ENCODE results near the gene RNF222. TPM values are rescaled to one million over a fixed set of nuclear protein-coding genes. Genes with fewer than 3 reads are reported as not detected.
A peak's percentile ranks its signal among the peaks of the same experiment; 100 is the strongest.

Gene RNF222
- total RNA-seq, 2 experiments from 2014 or later: 0.11 TPM

GRCh38 chr17:8386841-8387240 lies 10.8 kb downstream of the RNF222 start:
- DNase-seq (no peak), ATAC-seq (no peak)
- POLR2A ChIA-PET: no interaction called here
- CTCF ChIA-PET: interaction anchor here (1.3 to 2.4 kb wide), 4 partner anchors 10 to 399 kb away, joined by 5 to 8 read pairs (median 6); partner anchors contain the start of gene KRABD2
- Mint-ChIP-seq H3K27ac (peak overlapping the region; percentile 12), H3K4me1 (ENCODE audit: low read depth) (peaks cover 25% of the 10 kb centered on the region), H3K4me3 (no peak overlapping the region), H3K27me3 (no peaks in the 10 kb centered on the region), H3K36me3 (ENCODE audit: low read depth) (peaks cover 13% of the 10 kb centered on the region), H3K9me3 (no peaks in the 10 kb centered on the region)
- no peak for TF ChIP-seq CTCF (IDR thresholded peaks at IDR 0.05)
- intact Hi-C loops (cut with micrococcal nuclease): loop anchor here (10.0 kb wide), 1 partner anchor 358 kb away; the partner anchor contains the start of gene CCDC42

DNA sequence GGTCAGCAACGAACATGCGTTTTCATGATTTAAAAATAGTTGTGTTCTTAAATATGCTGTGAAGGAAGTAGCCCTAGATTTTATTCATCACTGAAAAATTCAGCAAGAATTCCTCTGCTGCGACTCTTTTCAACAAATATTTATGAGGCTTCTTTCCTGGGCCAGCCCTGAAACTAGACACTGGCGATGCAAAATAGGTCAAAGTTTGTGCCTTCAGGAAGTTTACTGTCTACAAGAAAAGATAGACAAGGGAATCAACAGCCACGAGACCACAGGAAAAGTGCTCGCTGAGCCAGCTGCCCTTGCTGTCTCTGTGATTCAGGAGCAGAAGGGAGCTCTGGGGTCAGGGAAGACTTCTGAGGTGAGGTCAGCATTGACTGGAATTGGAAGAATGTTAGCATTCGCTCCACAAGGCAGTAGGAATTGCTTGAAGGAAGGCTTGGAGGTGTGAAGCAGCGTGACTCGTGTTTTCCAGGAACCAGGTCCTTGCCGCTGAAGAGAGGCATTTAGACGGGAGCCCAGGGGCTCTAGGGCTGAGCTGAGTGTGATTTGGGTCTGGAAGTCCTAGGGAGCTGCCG lies 12.7 kb downstream of the RNF222 start:
- peaks cover 32% of the 10 kb centered on the region for H3K36me3 Mint-ChIP-seq (ENCODE audit: low read depth)
- intact Hi-C loops (cut with micrococcal nuclease): loop anchor here (10.0 kb wide), 1 partner anchor 360 kb away; the partner anchor contains the start of gene CCDC42
- peak overlapping the region; percentile 97 for H3K4me3 Mint-ChIP-seq
- POLR2A ChIA-PET: interaction anchor here (2.0 kb wide), 1 partner anchor 9 kb away, joined by 7 read pairs; no protein-coding TSS in a partner anchor
- peaks cover 41% of the 10 kb centered on the region for H3K4me1 Mint-ChIP-seq (ENCODE audit: low read depth)
- no peak overlapping the region for H3K27ac Mint-ChIP-seq
- no peak for DNase-seq
- no peaks in the 10 kb centered on the region for H3K9me3 Mint-ChIP-seq
- CTCF ChIA-PET: interaction anchor here (0.6 kb wide), 1 partner anchor 362 kb away, joined by 3 read pairs; no protein-coding TSS in a partner anchor
- H3K27me3 Mint-ChIP-seq: no peaks in the 10 kb centered on the region
- ATAC-seq: no peak
- TF ChIP-seq CTCF (IDR thresholded peaks at IDR 0.05): no peak

GRCh38 chr17:8383143-8383822 lies 14.3 kb downstream of the RNF222 start, which contains the start of gene RPL26:
TSS of gene RPL26 (minus strand) at chr17:8383193. CDS start at chr17:8382310, 883 bp downstream.
- TF ChIP-seq CTCF (IDR thresholded peaks at IDR 0.05): peak; percentile 100
- intact Hi-C loops (cut with micrococcal nuclease): loop anchor here (10.0 kb wide), 1 partner anchor 362 kb away; the partner anchor contains the start of gene CCDC42
- H3K9me3 Mint-ChIP-seq: no peaks in the 10 kb centered on the region
- POLR2A ChIA-PET: interaction anchor here (0.6 to 2.0 kb wide), 8 partner anchors 11 to 363 kb away, joined by 3 to 7 read pairs (median 4); partner anchors contain the start of gene NDEL1
- H3K4me3 Mint-ChIP-seq: peak within 1 kb of the TSS; percentile 97
- H3K36me3 Mint-ChIP-seq (ENCODE audit: low read depth): peaks cover 48% of the 10 kb centered on the region
- peak; percentile 98 for DNase-seq
- no peaks in the 10 kb centered on the region for H3K27me3 Mint-ChIP-seq
- peaks cover 50% of the 10 kb centered on the region for H3K4me1 Mint-ChIP-seq (ENCODE audit: low read depth)
- CTCF ChIA-PET: interaction anchor here (0.6 to 2.9 kb wide), 18 partner anchors 8 to 814 kb away, joined by 3 to 17 read pairs (median 4); partner anchors contain the start of genes MYH10, NDEL1 and SLC25A35
- H3K27ac Mint-ChIP-seq: peak within 1 kb of the TSS; percentile 98
- ATAC-seq: peak; percentile 92

DNA sequence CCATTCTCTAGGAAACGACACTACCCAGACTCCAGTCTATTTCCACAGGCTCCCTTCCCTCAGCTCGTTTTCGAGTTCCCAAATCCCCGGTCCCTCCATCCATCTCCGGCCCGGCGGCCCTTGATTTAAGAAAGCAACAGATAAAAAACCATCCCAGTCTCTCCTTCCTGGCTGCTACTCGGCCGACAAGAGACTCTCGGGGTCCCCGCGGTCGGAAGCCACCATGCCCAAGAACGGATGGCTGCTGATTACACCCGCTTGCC lies 14.8 kb downstream of the RNF222 start:
- peaks cover 49% of the 10 kb centered on the region for H3K4me1 Mint-ChIP-seq (ENCODE audit: low read depth)
- no peaks in the 10 kb centered on the region for H3K27me3 Mint-ChIP-seq
- intact Hi-C loops (cut with micrococcal nuclease): loop anchor here (10.0 kb wide), 1 partner anchor 362 kb away; the partner anchor contains the start of gene CCDC42
- CTCF ChIA-PET: interaction anchor here (0.7 to 2.9 kb wide), 5 partner anchors 53 to 814 kb away, joined by 3 to 17 read pairs (median 4); partner anchors contain the start of genes NDEL1 and SLC25A35
- POLR2A ChIA-PET: interaction anchor here (0.5 to 2.9 kb wide), 15 partner anchors 9 to 558 kb away, joined by 3 to 12 read pairs (median 4); partner anchors contain the start of genes PFAS and RNF222
- TF ChIP-seq CTCF (IDR thresholded peaks at IDR 0.05): no peak
- H3K27ac Mint-ChIP-seq: peak overlapping the region; percentile 98
- H3K9me3 Mint-ChIP-seq: no peaks in the 10 kb centered on the region
- H3K4me3 Mint-ChIP-seq: peak overlapping the region; percentile 97
- ATAC-seq: no peak
- no peak for DNase-seq
- peaks cover 52% of the 10 kb centered on the region for H3K36me3 Mint-ChIP-seq (ENCODE audit: low read depth)
